Neural progenitor cell (in vitro differentiated cells): ENCODE data around the gene AKNAD1. TPM values are rescaled to one million over a fixed set of nuclear protein-coding genes. Genes with fewer than 3 reads are reported as not detected.

Source experiments
- DNase-seq: peaks from one replicate; pipeline ENCODE4 v3.0.0-alpha.2; 2016; ENCODE audit warnings: low spot score
- H2AFZ ChIP-seq: fragments of 200-600 bp; sonication (generic); replicated peaks from 2 replicates; pipeline ENCODE4 v1.6.1; 2016; ENCODE audit warnings: antibody characterized with exemption
- H3F3A ChIP-seq: fragments of 200-600 bp; sonication (generic); 2 replicates; pipeline ENCODE4 v1.6.1; 2016; ENCODE audit warnings: antibody characterized with exemption, low read depth
- H3K27ac ChIP-seq: fragments of 200-600 bp; sonication (generic); 2 replicates; pipeline ENCODE4 v1.5.1; 2016; ENCODE audit warnings: mild to moderate bottlenecking
- H3K27me3 ChIP-seq: fragments of 200-600 bp; sonication (generic); 2 replicates; pipeline ENCODE4 v1.6.1; 2016; ENCODE audit warnings: mild to moderate bottlenecking, moderate library complexity
- H3K36me3 ChIP-seq: fragments of 200-600 bp; sonication (generic); 2 replicates; pipeline ENCODE4 v1.5.1; 2016
- H3K4me1 ChIP-seq: fragments of 200-600 bp; sonication (generic); 2 replicates; pipeline ENCODE4 v1.6.1; 2016; ENCODE audit warnings: mixed run types
- H3K4me2 ChIP-seq: fragments of 200-600 bp; sonication (generic); 2 replicates; pipeline ENCODE4 v1.6.1; 2016
- H3K4me3 ChIP-seq: fragments of 200-600 bp; sonication (generic); 2 replicates; pipeline ENCODE4 v1.5.1; 2016
- H3K79me2 ChIP-seq: fragments of 200-600 bp; sonication (generic); 2 replicates; pipeline ENCODE4 v1.6.1; 2016; ENCODE audit warnings: low read depth
- H3K9ac ChIP-seq: fragments of 200-600 bp; sonication (generic); 2 replicates; pipeline ENCODE4 v1.6.1; 2016
- H3K9me3 ChIP-seq: fragments of 200-600 bp; sonication (generic); 2 replicates; pipeline ENCODE4 v1.5.1; 2016; ENCODE audit warnings: low read depth
- H4K20me1 ChIP-seq: fragments of 200-600 bp; sonication (generic); 2 replicates; pipeline ENCODE4 v1.6.1; 2016; ENCODE audit warnings: low read depth
- H3K27ac Mint-ChIP-seq: 3 replicates; pipeline ENCODE4 v1.8.0; 2021; ENCODE audit warnings: mixed read lengths
- H3K27me3 Mint-ChIP-seq: 2 replicates; pipeline ENCODE4 v1.8.0; 2022; ENCODE audit warnings: low read depth, mild to moderate bottlenecking, inconsistent platforms, moderate library complexity, mixed read lengths; ENCODE audit not compliant: insufficient read depth
- H3K36me3 Mint-ChIP-seq: 3 replicates; pipeline ENCODE4 v1.8.0; 2021; ENCODE audit warnings: mixed read lengths
- H3K4me1 Mint-ChIP-seq: 3 replicates; pipeline ENCODE4 v1.8.0; 2021; ENCODE audit warnings: mixed read lengths
- H3K4me3 Mint-ChIP-seq: 3 replicates; pipeline ENCODE4 v1.8.0; 2021; ENCODE audit warnings: mild to moderate bottlenecking, moderate library complexity, mixed read lengths
- H3K9me3 Mint-ChIP-seq: 3 replicates; pipeline ENCODE4 v1.8.0; 2020; ENCODE audit warnings: mixed read lengths
- CTCF ChIP-seq: fragments of 200-600 bp; sonication (generic); IDR thresholded peaks from 2 replicates; pipeline ENCODE4 v1.5.1; 2017; ENCODE audit warnings: antibody characterized with exemption, mild to moderate bottlenecking
- EZH2 ChIP-seq: fragments of 200-600 bp; sonication (generic); IDR thresholded peaks from 2 replicates; pipeline ENCODE4 v1.6.1; 2017; ENCODE audit warnings: antibody characterized with exemption, mild to moderate bottlenecking, moderate library complexity
- EZH2phosphoT487 ChIP-seq: fragments of 200-600 bp; sonication (generic); IDR thresholded peaks from 2 replicates; pipeline ENCODE4 v1.6.1; 2017; ENCODE audit warnings: antibody characterized with exemption
- total RNA-seq: library from RNA; depleted of rRNA; stranded (reverse); fragments of >200 nt; gene quantifications from 2 replicates; pipeline ENCODE4 v1.2.3, GENCODE V29; 2015; ENCODE audit warnings: low replicate concordance

The AKNAD1 gene
- total RNA-seq, 1 donor from 2014 or later, result not detected

- Histone ChIP-seq H3K4me3 (no peak overlapping the region), H3K79me2 (no peaks in the 10 kb centered on the region), H3K9ac (no peak overlapping the region), H3K4me2 (no peak overlapping the region), H3K9me3 (no peaks in the 10 kb centered on the region), H3K27ac (no peak overlapping the region), H3F3A (peaks cover 4% of the 10 kb centered on the region), H3K4me1 (peaks cover 5% of the 10 kb centered on the region), H2AFZ (no peak overlapping the region), H3K27me3 (no peaks in the 10 kb centered on the region), H3K36me3 (no peaks in the 10 kb centered on the region), H4K20me1 (no peaks in the 10 kb centered on the region)
- Mint-ChIP-seq H3K27ac (no peak overlapping the region), H3K27me3 (peaks cover 2% of the 10 kb centered on the region), H3K4me1 (no peaks in the 10 kb centered on the region), H3K9me3 (no peaks in the 10 kb centered on the region), H3K36me3 (no peaks in the 10 kb centered on the region), H3K4me3 (no peak overlapping the region)
- no peak for TF ChIP-seq EZH2phosphoT487
- no peak for TF ChIP-seq EZH2
- no peak for TF ChIP-seq CTCF
- DNase-seq, result no peak
Observed at GRCh38 chr1:108871050-108871724, 14.3 kb upstream of the AKNAD1 start.

- TF ChIP-seq CTCF (no peak), EZH2 (no peak), EZH2phosphoT487 (no peak)
- Histone ChIP-seq H3K4me1 (peaks cover 26% of the 10 kb centered on the region), H3K36me3 (no peaks in the 10 kb centered on the region), H3K4me2 (no peak overlapping the region), H3K9me3 (no peaks in the 10 kb centered on the region), H3F3A (peaks cover 16% of the 10 kb centered on the region), H3K27me3 (no peaks in the 10 kb centered on the region), H2AFZ (no peak overlapping the region), H4K20me1 (no peaks in the 10 kb centered on the region), H3K4me3 (no peak overlapping the region), H3K79me2 (no peaks in the 10 kb centered on the region), H3K9ac (no peak overlapping the region), H3K27ac (no peak overlapping the region)
- H3K4me1 Mint-ChIP-seq, result peaks cover 4% of the 10 kb centered on the region
- H3K27me3 Mint-ChIP-seq, result peaks cover 4% of the 10 kb centered on the region
- no peak overlapping the region for H3K4me3 Mint-ChIP-seq
- no peak overlapping the region for H3K27ac Mint-ChIP-seq
- DNase-seq, result no peak
- no peaks in the 10 kb centered on the region for H3K36me3 Mint-ChIP-seq
- H3K9me3 Mint-ChIP-seq, result no peaks in the 10 kb centered on the region
Observed at GRCh38 chr1:108865316-108865910, 8.5 kb upstream of the AKNAD1 start.

- H3K4me3 Mint-ChIP-seq, result no peak overlapping the region
- H3K4me1 ChIP-seq, result peaks cover 26% of the 10 kb centered on the region
- H3K9me3 Mint-ChIP-seq, result no peaks in the 10 kb centered on the region
- no peak overlapping the region for H3K27ac ChIP-seq
- no peak overlapping the region for H3K4me2 ChIP-seq
- H3K27me3 Mint-ChIP-seq, result peaks cover 4% of the 10 kb centered on the region
- H3K27ac Mint-ChIP-seq, result no peak overlapping the region
- H3K36me3 Mint-ChIP-seq, result no peaks in the 10 kb centered on the region
- peaks cover 4% of the 10 kb centered on the region for H3K4me1 Mint-ChIP-seq
- no peaks in the 10 kb centered on the region for H3K9me3 ChIP-seq
- H3K79me2 ChIP-seq, result no peaks in the 10 kb centered on the region
- no peak overlapping the region for H2AFZ ChIP-seq
- H3K36me3 ChIP-seq, result no peaks in the 10 kb centered on the region
- H3K27me3 ChIP-seq, result no peaks in the 10 kb centered on the region
- H3K4me3 ChIP-seq, result no peak overlapping the region
- TF ChIP-seq CTCF (no peak), EZH2phosphoT487 (no peak), EZH2 (no peak)
- H3F3A ChIP-seq, result peaks cover 16% of the 10 kb centered on the region
- H4K20me1 ChIP-seq, result no peaks in the 10 kb centered on the region
- DNase-seq, result no peak
- H3K9ac ChIP-seq, result no peak overlapping the region
Observed at GRCh38 chr1:108863984-108864383, 7.1 kb upstream of the AKNAD1 start.
